GM06990 (cell line): ENCODE results near the gene TRMT11.

Experiments used
- DNase-seq: peaks from one replicate; pipeline ENCODE4 v3.0.0-alpha.2; 2011; ENCODE audit not compliant: insufficient read length; ENCODE audit errors: extremely low read depth
- H3K27me3 ChIP-seq: replicated peaks from 2 replicates; pipeline ENCODE4 v1.6.0; 2011; ENCODE audit warnings: low read length; ENCODE audit not compliant: control insufficient read depth, insufficient read depth
- H3K36me3 ChIP-seq: 2 replicates; pipeline ENCODE4 v1.5.1; 2011; ENCODE audit warnings: low read length; ENCODE audit not compliant: control insufficient read depth, insufficient read depth
- H3K4me3 ChIP-seq: replicated peaks from 2 replicates; pipeline ENCODE4 v1.5.1; 2011; ENCODE audit warnings: low read depth, mild to moderate bottlenecking, control low read depth, low read length
- TF ChIP-seq, protein P1 (sequence below): IDR thresholded peaks from 2 replicates; pipeline ENCODE4 v1.5.1; 2011; ENCODE audit warnings: low read length, control low read depth, mild to moderate bottlenecking, inconsistent platforms; ENCODE audit not compliant: insufficient read depth, poor library complexity, severe bottlenecking

TRMT11 gene

DNA sequence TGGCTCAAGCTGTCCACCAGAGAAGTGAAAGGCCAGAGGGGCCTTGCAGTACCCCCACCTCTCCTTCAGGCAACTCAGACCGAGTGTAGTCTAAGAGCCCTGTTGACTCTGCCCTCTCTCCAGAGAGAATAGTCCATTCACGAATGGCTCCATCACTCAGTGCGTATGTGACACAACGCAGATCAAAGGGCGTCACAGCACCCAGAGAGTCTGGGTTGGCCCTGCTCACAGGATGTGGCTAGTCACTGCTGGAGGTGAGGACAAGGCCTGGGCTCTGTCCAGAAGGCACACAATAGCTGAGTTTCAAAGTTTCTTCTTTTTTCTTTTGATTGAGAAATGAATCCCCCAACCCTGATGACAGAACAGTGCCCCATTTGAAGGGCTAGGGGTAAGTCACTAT, 74.1 kb downstream of the TRMT11 start:
- TF ChIP-seq, protein P1, sequence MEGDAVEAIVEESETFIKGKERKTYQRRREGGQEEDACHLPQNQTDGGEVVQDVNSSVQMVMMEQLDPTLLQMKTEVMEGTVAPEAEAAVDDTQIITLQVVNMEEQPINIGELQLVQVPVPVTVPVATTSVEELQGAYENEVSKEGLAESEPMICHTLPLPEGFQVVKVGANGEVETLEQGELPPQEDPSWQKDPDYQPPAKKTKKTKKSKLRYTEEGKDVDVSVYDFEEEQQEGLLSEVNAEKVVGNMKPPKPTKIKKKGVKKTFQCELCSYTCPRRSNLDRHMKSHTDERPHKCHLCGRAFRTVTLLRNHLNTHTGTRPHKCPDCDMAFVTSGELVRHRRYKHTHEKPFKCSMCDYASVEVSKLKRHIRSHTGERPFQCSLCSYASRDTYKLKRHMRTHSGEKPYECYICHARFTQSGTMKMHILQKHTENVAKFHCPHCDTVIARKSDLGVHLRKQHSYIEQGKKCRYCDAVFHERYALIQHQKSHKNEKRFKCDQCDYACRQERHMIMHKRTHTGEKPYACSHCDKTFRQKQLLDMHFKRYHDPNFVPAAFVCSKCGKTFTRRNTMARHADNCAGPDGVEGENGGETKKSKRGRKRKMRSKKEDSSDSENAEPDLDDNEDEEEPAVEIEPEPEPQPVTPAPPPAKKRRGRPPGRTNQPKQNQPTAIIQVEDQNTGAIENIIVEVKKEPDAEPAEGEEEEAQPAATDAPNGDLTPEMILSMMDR, result no peak
- H3K4me3 ChIP-seq, result no peak overlapping the region
- no peaks in the 10 kb centered on the region for H3K27me3 ChIP-seq
- no peaks in the 10 kb centered on the region for H3K36me3 ChIP-seq
- no peak for DNase-seq

DNA sequence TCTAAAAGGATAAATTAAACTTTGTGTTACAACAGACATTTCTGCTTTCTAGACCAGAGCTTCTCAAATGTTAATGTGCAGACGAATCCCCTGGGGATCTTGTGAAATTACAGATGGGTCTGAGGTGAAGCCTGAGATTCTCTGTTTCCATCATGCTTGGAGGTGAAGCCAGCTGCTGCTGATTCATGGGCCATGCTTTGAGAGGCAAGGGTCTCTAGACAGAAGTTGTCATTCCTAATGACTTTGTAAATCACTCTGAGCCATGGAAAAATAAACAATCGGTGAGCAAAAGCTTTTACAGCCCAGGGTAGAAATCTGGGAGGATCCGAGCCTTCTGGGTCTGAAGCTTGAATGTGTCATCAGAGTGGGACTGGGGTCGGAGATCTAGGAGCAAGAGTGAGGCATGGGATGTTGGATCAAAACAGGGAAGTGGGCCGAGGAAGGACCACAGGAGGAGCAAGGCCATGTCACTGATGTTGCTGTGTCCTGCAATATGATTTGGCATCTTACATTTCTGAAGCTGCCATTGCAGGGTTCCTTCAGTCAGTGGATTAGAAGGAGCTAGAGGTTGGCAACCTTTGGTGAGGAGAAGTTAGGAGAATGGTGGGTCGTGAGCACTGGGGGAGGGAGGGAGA, 77.3 kb downstream of the TRMT11 start:
- TF ChIP-seq, protein P1, result no peak
- Histone ChIP-seq H3K36me3 (peaks cover 2% of the 10 kb centered on the region; the same call in 1 of the 2 replicates), H3K4me3 (no peak overlapping the region), H3K27me3 (no peaks in the 10 kb centered on the region)
- no peak for DNase-seq

DNA sequence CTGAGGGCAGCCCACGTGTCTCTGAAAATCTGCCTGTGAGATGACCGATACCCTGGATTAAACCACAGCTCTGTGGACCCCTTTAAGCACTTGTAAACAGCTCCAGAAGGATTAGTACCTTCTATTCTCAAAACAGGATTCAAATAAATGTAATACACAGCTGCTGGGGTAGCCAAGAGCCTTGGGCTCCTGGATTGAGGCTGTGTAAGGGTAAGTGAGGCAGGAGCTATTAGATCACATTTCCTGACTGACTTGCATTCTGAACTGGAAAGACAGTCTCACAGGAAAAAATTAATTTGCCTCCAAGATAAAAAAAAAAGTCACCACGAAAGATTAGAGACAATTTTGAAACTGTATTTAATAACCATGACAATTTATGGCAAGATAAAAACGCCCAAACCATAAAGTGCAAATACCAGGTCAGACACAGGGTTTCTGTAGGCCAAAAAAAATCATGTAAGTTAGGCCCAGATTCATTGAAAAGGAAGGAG, 78.0 kb downstream of the TRMT11 start:
- DNase-seq, result no peak
- TF ChIP-seq, protein P1, result no peak

DNA sequence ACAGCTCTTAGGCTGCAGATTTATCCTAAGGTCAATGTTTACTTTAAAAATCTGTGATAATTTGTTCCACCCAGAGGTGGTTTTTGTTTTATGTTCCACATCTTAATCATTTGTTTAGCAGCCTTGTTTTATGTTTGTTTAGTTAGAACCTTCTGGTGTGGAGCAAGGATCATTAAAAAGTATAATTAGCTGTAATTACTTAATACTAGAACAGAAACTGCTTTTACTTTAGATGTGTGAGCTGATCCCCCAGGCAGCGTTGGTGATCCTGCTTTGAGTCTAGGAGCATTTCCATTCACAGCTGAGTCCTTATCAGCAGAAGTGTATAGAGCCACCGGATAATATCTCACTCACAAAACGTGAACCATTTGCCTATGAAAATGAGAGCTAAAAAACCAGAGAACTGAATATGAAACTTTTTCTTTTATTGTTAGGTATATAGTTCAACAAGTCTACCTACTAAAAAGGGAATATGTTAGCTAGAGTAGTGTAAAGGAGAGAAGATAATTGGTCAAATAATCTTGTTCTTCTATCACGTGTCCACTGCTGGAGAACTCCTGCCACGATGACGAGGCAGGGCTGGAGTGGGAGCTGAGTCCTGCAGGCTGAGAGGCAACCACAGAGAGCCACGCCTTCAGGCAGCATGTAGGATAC, 78.5 kb downstream of the TRMT11 start:
- TF ChIP-seq, protein P1, result no peak
- H3K27me3 ChIP-seq, result no peaks in the 10 kb centered on the region
- peaks cover 2% of the 10 kb centered on the region; the same call in 1 of the 2 replicates for H3K36me3 ChIP-seq
- DNase-seq, result no peak
- no peak overlapping the region for H3K4me3 ChIP-seq

More for the DNA sequence above, 78.0 kb downstream of the TRMT11 start:
- Histone ChIP-seq H3K27me3 (no peaks in the 10 kb centered on the region), H3K36me3 (peaks cover 2% of the 10 kb centered on the region; the same call in 1 of the 2 replicates), H3K4me3 (no peak overlapping the region)

DNA sequence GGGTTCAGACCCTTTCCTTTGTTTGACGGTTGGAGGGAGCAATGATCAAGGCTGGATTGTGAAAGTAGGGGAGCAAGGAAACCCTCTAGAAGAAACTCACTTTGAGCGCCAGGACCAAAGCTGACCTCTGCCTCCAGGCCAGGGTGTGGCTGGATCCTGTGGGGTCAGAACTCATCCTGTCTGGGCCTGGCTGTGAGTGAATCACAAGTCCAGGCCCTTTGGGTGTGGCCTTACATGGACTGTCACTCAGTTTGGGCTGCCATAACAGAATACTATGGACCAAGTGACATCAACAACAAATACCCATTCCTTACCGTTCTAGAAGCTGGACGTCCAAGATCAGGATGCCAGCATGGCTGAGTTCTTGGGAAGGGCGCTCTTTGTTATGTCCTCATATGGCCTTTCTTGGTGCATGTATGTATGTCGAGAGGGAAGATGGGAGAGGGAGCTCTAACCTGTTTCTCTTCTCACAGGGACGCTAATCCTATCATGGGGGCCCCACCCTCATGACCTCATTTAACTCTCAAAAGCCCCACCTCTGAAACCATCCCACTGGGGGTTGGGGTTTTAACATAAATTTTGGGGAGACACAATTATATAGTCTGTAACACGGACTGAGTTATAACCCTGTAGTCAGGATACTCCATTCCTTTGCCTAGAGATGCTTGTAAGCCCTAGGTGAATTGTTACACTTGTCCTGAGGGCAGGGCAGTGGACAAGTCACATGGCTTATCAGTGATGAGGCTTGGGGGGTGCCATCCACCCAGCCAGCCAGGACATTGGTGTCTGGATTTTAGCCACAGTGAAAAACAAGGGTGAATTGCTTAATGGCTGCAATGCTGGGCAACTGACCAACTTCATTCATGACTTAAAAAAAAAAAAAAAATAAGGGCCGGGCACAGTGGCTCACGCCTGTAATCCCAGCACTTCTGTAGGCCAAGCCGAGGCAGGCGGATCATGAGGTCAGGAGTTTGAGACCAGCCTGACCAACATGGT, 80.0 kb downstream of the TRMT11 start:
- no peak overlapping the region for H3K4me3 ChIP-seq
- DNase-seq, result no peak
- TF ChIP-seq, protein P1, result no peak
- peaks cover 2% of the 10 kb centered on the region; the same call in 1 of the 2 replicates for H3K36me3 ChIP-seq
- H3K27me3 ChIP-seq, result no peaks in the 10 kb centered on the region
